NAMALWA (cell line): Measurements from ENCODE around the gene CHPT1.

Experiments used
- DNase-seq: peaks from one replicate; pipeline ENCODE4 v3.0.0-alpha.2; 2015; ENCODE audit warnings: low spot score

The CHPT1 gene

DNA sequence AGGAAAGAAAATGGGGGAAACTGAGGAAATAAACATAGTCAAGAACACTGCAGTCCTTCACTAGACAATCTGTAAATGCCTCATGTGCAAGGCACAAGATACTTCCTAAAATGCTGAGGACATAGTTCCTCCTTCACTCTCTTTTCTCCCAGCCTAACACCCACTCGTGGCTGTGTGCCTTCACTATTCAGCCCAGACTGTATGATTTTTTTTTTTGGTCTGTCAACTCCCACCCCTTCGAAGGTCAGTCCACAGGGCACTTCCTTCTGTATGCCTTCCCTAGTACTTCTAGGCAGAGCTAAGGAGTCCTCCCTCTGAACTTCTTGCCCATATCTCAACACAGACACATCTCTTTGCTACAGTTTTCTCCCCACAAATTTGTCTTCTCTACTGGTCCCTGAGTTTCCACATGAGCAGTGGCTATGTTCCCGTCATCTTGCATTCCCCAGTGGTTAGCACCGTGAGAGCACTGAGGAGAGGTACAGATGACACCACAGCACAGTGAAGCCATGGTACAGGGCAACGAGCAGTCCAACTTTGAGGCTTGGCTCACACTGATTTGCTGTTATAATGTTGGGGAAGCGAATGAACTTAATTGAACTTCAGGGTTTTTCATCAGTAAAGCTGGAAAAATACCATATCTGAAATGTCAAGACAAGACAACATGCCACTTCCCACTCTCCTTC lies 65.9 kb downstream of the CHPT1 start:
- DNase-seq, result no peak

DNA sequence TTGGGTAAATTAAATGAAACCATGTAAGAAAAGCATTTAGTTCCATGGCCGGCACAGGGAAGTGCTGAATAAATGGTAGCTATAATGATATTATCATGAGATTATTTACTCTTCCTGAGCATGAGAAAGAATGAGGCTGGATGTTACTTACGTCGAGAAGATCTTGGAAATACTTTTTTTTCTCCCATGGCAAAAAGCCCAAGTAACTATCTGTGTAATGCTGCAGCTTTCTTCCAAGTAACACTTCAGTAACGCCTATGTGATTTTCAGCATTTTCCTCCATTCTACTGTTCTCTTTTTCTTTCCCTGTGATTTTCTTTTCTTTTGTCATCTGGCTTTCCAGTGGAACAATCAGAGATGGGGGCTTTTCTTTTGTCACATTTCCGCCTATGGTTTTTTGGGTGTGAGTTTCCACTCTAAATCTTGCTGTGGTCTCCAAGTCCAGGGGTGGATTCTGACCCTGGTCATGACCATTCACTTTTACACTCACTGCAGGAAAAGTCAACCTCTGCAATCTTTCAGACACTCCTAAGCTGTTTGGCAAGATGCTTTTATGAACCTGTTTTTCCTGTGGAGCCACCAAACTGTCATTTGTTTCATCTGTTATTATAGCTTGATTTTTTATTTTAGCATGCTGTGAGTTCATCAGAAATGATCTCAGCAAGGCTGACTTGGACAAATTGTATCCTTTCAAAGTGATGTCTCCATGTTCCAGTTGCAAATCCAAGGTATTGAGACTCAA lies 66.8 kb downstream of the CHPT1 start:
- no peak for DNase-seq

DNA sequence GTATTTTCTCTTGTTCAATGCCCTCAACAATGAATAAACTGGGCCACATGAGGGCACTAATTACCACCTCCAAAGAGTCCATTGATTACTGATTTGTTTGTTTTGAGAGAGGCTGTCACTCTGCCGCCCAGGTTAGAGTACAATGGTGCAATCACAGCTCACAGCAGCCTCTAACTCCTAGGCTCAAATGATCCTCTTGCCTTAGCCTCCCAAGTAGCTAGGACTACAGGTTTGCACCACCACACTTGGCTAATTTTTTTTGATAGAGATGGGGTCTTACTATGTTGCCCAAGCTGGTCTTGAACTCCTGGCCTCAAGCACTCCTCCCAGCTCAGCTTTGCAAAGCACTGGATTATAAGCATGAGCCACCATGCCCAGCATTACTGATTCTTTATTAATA lies 70.1 kb downstream of the CHPT1 start:
- DNase-seq, result no peak

DNA sequence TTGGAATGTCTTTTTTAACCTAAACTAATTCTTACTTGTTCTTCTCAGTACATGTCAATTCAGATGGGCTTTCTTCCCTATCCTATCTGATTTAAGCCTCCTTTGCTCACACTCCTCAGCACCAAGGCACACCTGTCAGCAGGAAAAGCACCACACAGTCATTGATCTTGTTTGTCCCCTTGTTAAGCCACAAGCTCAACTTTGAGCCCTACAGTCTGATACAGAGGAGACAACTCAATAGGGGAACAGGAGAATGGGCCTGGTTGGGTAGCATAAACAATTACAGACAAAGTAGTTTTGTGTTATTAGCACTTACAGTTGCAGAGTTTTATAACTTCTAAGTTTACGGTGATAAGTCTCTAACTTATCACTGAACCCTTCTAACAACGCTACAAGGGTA lies 71.3 kb downstream of the CHPT1 start:
- no peak for DNase-seq

DNA sequence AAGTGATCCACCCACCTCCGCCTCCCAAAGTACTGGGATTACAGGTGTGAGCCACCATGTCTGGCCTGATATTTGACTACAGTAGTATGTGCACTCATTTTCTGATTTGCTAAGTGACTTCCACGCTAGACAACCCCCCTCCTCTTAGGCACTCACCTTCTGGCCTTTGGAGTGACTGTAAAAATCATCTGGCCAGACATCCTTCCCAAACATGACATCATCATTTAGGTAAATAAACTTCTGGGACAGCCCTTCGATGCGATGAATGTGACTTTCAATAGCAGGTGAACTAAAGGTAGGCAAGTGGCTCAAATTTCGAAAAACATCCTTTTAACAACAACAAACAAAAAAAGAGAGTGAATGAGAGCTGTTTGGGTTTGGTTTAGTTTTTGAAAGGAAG lies 72.4 kb downstream of the CHPT1 start:
- no peak for DNase-seq

DNA sequence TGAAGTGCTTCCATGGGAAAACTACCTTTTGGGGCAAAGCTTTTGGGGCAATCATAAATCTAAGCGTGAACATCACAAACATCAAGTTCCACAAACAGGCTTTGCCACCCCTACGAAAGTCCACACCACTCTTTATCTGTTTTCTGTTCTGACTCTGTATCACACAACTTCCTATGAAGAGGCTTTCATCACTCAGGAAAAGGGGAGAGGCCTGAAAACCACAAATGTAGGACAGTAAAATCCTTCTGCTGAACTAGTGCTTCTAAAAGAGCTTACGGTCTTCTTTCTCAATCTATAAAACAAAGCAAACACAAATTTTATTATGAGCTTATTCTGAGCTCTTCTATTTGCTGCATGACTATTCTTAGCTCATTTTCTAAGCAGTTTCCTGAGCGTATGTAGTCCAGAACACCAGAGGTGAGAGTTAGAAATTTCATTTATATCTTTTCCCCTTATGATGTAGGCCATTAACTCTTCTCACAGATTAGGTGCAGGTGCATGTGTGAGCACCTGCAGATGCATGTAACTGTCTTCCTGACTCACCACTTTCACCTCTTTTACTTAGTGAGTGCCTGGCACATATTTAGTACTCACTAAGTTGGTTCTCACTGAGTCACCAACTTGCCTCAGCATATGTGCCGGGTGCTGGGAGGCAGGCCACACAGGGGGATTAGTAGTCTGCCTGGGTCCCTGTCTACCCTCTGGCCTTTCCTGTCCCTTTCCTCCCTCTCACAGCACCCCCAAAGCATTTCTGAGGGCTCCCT lies 74.8 kb downstream of the CHPT1 start:
- DNase-seq, result peak; percentile 45

DNA sequence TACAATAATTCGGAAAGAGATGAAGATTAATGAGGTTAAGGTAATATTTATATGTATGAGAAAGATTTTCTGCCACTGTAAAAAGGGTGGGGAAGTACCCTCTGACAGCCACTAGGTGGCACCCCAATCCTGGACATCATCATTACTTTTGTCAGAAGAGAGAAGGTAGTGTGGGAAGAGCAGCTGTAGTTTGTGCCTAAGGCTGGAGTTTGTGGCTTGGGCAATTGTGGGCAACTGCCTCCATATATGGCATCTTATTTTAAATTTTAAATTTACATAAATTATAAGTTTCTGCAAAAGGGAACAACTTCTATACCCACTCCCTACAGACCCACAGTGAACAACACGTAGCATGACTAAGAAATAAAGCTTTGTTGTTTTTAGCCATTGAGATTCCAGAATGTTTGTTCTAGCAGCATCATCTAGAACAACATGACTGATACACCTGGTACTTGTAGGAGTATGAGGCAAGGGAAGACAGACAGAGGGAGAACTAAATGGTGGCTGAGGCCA lies 76.3 kb downstream of the CHPT1 start:
- DNase-seq, result peak; percentile 74

DNA sequence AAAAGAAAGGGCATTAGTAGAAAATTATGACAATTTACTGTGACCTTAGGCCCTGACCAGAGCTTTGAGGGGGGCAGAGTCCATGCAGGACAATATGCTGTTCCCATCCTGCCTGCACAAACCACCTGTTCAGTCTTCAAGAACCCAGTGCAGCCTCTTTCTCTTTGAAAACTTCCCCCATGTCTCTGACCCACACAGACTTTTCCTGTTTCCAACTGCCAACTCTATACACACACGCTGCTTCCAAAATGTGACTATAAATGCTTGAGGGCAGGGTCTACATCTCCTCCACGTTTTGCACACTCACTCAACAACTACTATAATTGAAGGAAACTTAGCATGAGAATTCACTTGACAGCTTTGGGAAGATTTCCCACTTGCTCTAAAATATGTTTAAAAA lies 78.4 kb downstream of the CHPT1 start:
- no peak for DNase-seq

DNA sequence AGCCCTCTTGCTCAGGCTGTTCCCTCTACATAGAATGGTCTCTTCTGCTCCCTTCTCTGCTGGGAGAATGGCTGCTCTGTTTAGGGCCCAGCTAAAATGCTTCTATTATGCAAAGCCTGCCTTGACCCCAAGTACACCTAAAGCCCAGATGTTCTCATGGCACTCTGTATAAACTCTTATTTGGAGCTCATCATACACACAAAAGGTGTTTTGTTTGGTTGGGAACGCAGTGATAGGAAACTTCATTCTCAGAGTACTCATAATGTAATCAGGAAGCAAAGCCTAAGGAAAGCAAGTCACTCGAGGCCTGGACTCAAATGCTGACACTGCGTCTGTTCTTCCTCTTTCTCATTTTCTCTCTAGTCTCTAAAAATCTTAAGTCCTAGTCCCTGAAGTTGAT lies 80.0 kb downstream of the CHPT1 start:
- DNase-seq, result no peak

DNA sequence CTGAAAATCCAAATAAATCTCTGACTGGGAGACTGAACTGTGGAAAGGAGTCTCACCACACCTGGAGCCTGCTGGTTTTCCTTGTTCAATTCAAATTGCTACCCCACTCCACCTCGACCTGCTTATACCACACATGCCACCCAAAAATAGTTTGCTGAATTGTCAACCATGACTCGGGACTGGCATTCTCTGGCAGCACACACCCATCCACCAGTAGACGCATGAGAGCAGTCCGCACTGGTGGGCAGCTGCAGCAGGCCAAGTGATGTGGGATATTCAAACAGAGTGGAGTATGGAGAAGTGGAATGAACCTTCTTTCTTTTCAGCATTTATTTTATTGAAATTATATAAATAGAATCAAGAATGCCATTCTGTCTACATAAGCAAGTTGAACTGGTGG lies 80.5 kb downstream of the CHPT1 start:
- no peak for DNase-seq
